NT2/D1 (cell line): Measurements from ENCODE around the gene ERG.

Experiments used
- YY1 ChIP-seq: IDR thresholded peaks from 2 replicates; pipeline ENCODE4 v1.6.1; 2011; ENCODE audit not compliant: insufficient read length, insufficient read depth
- ZNF274 ChIP-seq: IDR thresholded peaks from 2 replicates; pipeline ENCODE4 v1.6.1; 2011; ENCODE audit warnings: mild to moderate bottlenecking, low read depth, low read length

DNA sequence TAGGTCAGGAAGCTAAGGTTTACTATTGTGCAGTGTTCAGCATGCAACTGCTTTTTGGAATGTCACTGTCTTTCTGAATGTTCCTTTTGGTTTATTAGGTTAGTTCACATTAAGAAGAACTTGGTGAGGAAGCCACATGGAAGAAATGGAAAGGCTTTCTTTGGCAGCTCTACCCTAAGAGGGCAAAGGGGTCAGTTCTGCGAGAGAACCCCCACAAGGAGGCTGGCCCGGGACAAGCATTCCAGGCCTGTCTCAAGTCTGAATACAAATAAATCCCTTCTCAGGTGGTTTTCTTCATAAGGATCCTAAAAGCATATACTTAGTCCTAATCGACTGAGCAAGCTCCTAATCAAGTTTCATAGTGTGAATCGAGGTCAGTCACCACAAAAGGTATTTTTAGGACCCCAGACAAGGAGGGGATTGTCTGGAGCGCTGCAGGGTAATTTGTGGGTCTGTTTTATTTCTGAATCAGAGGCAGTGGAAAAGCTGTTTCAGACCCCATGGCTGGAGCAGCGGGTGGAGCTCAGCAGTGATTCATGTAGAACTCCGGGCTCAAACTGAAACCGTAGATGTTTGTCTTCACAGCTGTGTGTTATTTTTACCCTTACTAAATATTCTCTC, 63.3 kb downstream of the ERG start:
- TF ChIP-seq ZNF274 = no peak
- TF ChIP-seq YY1 = no peak
